SU-DHL-6 (cell line): Measurements from ENCODE around the gene KLHL2.
"Not testable (repeated sequence)": the region's sequence is repeated elsewhere in the genome, so short reads cannot be mapped to it uniquely, and the experiment has no call there.

Experiments
- H2AFZ ChIP-seq: fragments of 200-600 bp; sonication (generic); 2 replicates; pipeline ENCODE4 v1.6.1; 2014; ENCODE audit warnings: low read depth, mild to moderate bottlenecking, moderate library complexity, mixed read lengths, antibody characterized with exemption, low read length; ENCODE audit not compliant: severe bottlenecking
- H3F3A ChIP-seq: fragments of 200-600 bp; shearing (Covaris generic); 2 replicates; pipeline ENCODE4 v1.6.0; 2016; ENCODE audit warnings: antibody characterized with exemption, mild to moderate bottlenecking; ENCODE audit not compliant: insufficient read depth
- H3K27ac ChIP-seq: fragments of 200-600 bp; sonication (generic); 2 replicates; pipeline ENCODE4 v1.5.1; 2016; ENCODE audit warnings: low read depth, mild to moderate bottlenecking, low read length, moderate library complexity, mixed read lengths
- H3K27me3 ChIP-seq: fragments of 200-600 bp; sonication (generic), shearing (Covaris generic); 2 replicates; pipeline ENCODE4 v1.6.0; 2014; ENCODE audit warnings: mild to moderate bottlenecking, low read length
- H3K36me3 ChIP-seq: fragments of 200-600 bp; sonication (generic); 2 replicates; pipeline ENCODE4 v1.6.1; 2014; ENCODE audit warnings: mild to moderate bottlenecking, low read length, mixed read lengths
- H3K4me2 ChIP-seq: fragments of 300-600, 200-600 bp; shearing (Covaris generic), sonication (generic); 2 replicates; pipeline ENCODE4 v1.6.0; 2014; ENCODE audit warnings: low read length, low read depth, mild to moderate bottlenecking; ENCODE audit not compliant: poor library complexity, severe bottlenecking
- H3K4me3 ChIP-seq: fragments of 200-600 bp; sonication (generic); 2 replicates; pipeline ENCODE4 v1.5.1; 2014; ENCODE audit warnings: antibody characterized with exemption, low read length, mild to moderate bottlenecking, mixed read lengths; ENCODE audit not compliant: insufficient read depth, poor library complexity, severe bottlenecking
- H3K79me2 ChIP-seq: fragments of 200-600 bp; sonication (generic); 2 replicates; pipeline ENCODE4 v1.6.1; 2014; ENCODE audit warnings: mild to moderate bottlenecking, low read length, moderate library complexity; ENCODE audit not compliant: insufficient read depth
- H3K9ac ChIP-seq: fragments of 200-600 bp; sonication (generic); 2 replicates; pipeline ENCODE4 v1.7.0; 2014; ENCODE audit warnings: mild to moderate bottlenecking, low read length
- H3K9me2 ChIP-seq: fragments of 200-600 bp; sonication (generic); replicated peaks from 2 replicates; pipeline ENCODE4 v1.6.1; 2014; ENCODE audit warnings: low read length; ENCODE audit not compliant: insufficient read depth
- H3K9me3 ChIP-seq: fragments of 200-600 bp; sonication (generic); 2 replicates; pipeline ENCODE4 v1.6.1; 2014; ENCODE audit warnings: low read length, mixed read lengths; ENCODE audit not compliant: insufficient read depth
- H4K20me1 ChIP-seq: fragments of 200-600 bp; sonication (generic); 2 replicates; pipeline ENCODE4 v1.6.1; 2014; ENCODE audit warnings: low read depth, mild to moderate bottlenecking, antibody characterized with exemption, low read length, moderate library complexity, mixed read lengths
- CTCF ChIP-seq: fragments of 200-600 bp; sonication (generic); IDR thresholded peaks from one replicate; pipeline ENCODE4 v1.5.1; 2017; ENCODE audit warnings: antibody characterized with exemption, mild to moderate bottlenecking, low read length, moderate library complexity; ENCODE audit not compliant: insufficient read depth, poor library complexity, severe bottlenecking
- EZH2phosphoT487 ChIP-seq: fragments of 200-600 bp; sonication (generic), shearing (Covaris generic); conservative IDR thresholded peaks from 2 replicates; pipeline ENCODE4 v1.6.1; 2018; ENCODE audit warnings: mild to moderate bottlenecking, antibody characterized with exemption, low read length, moderate library complexity, mixed read lengths

Gene KLHL2

DNA sequence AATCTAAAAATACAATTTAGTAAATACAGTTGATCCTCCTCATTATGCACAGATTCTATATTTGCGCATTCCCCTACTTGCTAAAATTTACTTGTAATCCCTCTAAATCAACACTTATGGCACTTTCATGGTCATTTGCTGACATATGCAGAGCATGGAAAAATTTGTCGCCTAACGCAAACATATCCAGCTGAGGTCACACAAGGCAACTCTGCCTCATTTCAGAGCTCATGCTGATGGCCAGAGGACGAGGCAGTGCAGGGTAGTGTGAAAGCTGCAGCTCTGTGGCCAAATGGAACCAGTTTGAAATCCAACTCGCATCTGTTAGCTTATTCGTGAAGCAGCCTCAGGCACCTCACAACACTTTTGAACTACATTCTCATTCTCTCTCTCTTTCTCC, 39.7 kb upstream of the KLHL2 start:
- no peak overlapping the region for H3K4me2 ChIP-seq
- H3K36me3 ChIP-seq = no peaks in the 10 kb centered on the region
- no peaks in the 10 kb centered on the region for H3K9me3 ChIP-seq
- H3K9me2 ChIP-seq = no peaks in the 10 kb centered on the region
- no peak overlapping the region for H3K4me3 ChIP-seq
- no peaks in the 10 kb centered on the region for H3F3A ChIP-seq
- no peak overlapping the region for H3K9ac ChIP-seq
- TF ChIP-seq EZH2phosphoT487 = no peak
- no peak for TF ChIP-seq CTCF
- H3K27ac ChIP-seq = no peak overlapping the region
- H3K79me2 ChIP-seq = no peaks in the 10 kb centered on the region
- H2AFZ ChIP-seq = no peak overlapping the region
- no peaks in the 10 kb centered on the region for H4K20me1 ChIP-seq
- H3K27me3 ChIP-seq = no peaks in the 10 kb centered on the region

- Histone ChIP-seq H3K9me3 (no peaks in the 10 kb centered on the region), H3F3A (no peaks in the 10 kb centered on the region), H4K20me1 (no peaks in the 10 kb centered on the region), H3K79me2 (no peaks in the 10 kb centered on the region), H3K36me3 (no peaks in the 10 kb centered on the region), H3K9ac (no peak overlapping the region), H2AFZ (no peak overlapping the region), H3K27ac (no peak overlapping the region), H3K27me3 (no peaks in the 10 kb centered on the region), H3K4me3 (no peak overlapping the region), H3K9me2 (no peaks in the 10 kb centered on the region), H3K4me2 (no peak overlapping the region)
- TF ChIP-seq CTCF (no peak), EZH2phosphoT487 (no peak)
These were observed 36.5 kb upstream of the KLHL2 start for GRCh38 chr4:165170819-165171218.

- H2AFZ ChIP-seq, H3K27me3 ChIP-seq, H3K9me2 ChIP-seq, H3K36me3 ChIP-seq, H3K27ac ChIP-seq, H3K79me2 ChIP-seq, H3K4me2 ChIP-seq, H3K9me3 ChIP-seq, H3K4me3 ChIP-seq, H3K9ac ChIP-seq, H4K20me1 ChIP-seq, H3F3A ChIP-seq: not testable (repeated sequence)
These were observed 31.9 kb upstream of the KLHL2 start for GRCh38 chr4:165175470-165175869.

GRCh38 chr4:165175879-165176278, 31.5 kb upstream of the KLHL2 start:
- TF ChIP-seq EZH2phosphoT487 = no peak
- TF ChIP-seq CTCF = no peak
- Histone ChIP-seq H3K4me3 (no peak overlapping the region), H3K4me2 (no peak overlapping the region)

More at GRCh38 chr4:165175879-165176278, 31.5 kb upstream of the KLHL2 start:
- H3K27me3 ChIP-seq = no peaks in the 10 kb centered on the region
- no peaks in the 10 kb centered on the region for H3F3A ChIP-seq
- no peaks in the 10 kb centered on the region for H3K36me3 ChIP-seq
- H3K27ac ChIP-seq = no peak overlapping the region
- no peaks in the 10 kb centered on the region for H4K20me1 ChIP-seq
- no peaks in the 10 kb centered on the region for H3K79me2 ChIP-seq
- no peak overlapping the region for H2AFZ ChIP-seq
- H3K9me3 ChIP-seq = no peaks in the 10 kb centered on the region
- no peaks in the 10 kb centered on the region for H3K9me2 ChIP-seq
- no peak overlapping the region for H3K9ac ChIP-seq
